H1 (cell line): Measurements from ENCODE around the gene CDX2. TPM values are rescaled to one million over a fixed set of nuclear protein-coding genes. Genes with fewer than 3 reads are reported as not detected.

ENCODE experiments used
- CTCF ChIA-PET: fragments of 300-600 bp; sonication (Branson Sonifier 250); formaldehyde crosslinking; loops from one replicate; lab custom pipeline; 2021; ENCODE audit not compliant: partially characterized antibody; lab: Charles Lee
- POLR2A ChIA-PET: fragments of 300-600 bp; sonication (Branson Sonifier 250); formaldehyde crosslinking; loops from one replicate; lab custom pipeline; 2021; ENCODE audit warnings: inconsistent platforms; ENCODE audit not compliant: partially characterized antibody; lab: Charles Lee
- DNase-seq, 2 experiments: peaks; one replicate each; pipeline versions ENCODE4 v3.0.0 to v3.0.0-alpha.2; 2010 to 2022; ENCODE audit warnings: low spot score in 2 of 2, low read depth in 1 of 2, mixed read lengths in 1 of 2
- FAIRE-seq: peaks from 2 replicates; lab custom pipeline; 2011; peaks lifted over from hg19 to GRCh38; lab: Jason Lieb, UNC
- H2AFZ ChIP-seq: 2 replicates; pipeline ENCODE4 v1.8.1; 2012; ENCODE audit warnings: low read length, inconsistent platforms
- H2AK5ac ChIP-seq: 2 replicates; pipeline ENCODE4 v1.6.1; 2013; ENCODE audit warnings: low read depth, low read length
- H2BK120ac ChIP-seq: replicated peaks from 2 replicates; pipeline ENCODE3; 2013; ENCODE audit warnings: low read depth, low read length, inconsistent platforms
- H2BK12ac ChIP-seq: 2 replicates; pipeline ENCODE4 v1.6.1; 2013; ENCODE audit warnings: low read depth, low read length
- H2BK15ac ChIP-seq: 2 replicates; pipeline ENCODE4 v1.6.1; 2013; ENCODE audit warnings: low read length
- H2BK20ac ChIP-seq: 2 replicates; pipeline ENCODE4 v1.6.1; 2013; ENCODE audit warnings: low read length
- H2BK5ac ChIP-seq: 2 replicates; pipeline ENCODE4 v1.6.1; 2013; ENCODE audit warnings: low read depth, low read length
- H3K14ac ChIP-seq: 2 replicates; pipeline ENCODE4 v1.6.1; 2013; ENCODE audit warnings: inconsistent platforms; ENCODE audit not compliant: insufficient read length
- H3K18ac ChIP-seq: 2 replicates; pipeline ENCODE4 v1.6.1; 2013; ENCODE audit warnings: low read length; ENCODE audit errors: extremely low read depth
- H3K23ac ChIP-seq: 2 replicates; pipeline ENCODE4 v1.6.1; 2013; ENCODE audit warnings: inconsistent platforms; ENCODE audit not compliant: insufficient read length
- H3K23me2 ChIP-seq: 2 replicates; pipeline ENCODE4 v1.6.1; 2013; ENCODE audit warnings: low read depth, low read length
- H3K27ac ChIP-seq: 2 replicates; pipeline ENCODE4 v1.6.1; 2011; ENCODE audit warnings: low read depth, low read length, inconsistent platforms
- H3K27me3 ChIP-seq, 4 experiments: replicated peaks in 1 of 4; 1 replicate in 1 of 4; 2 replicates in 3 of 4; pipeline versions ENCODE4 v1.6.1 to v1.8.1; 2011 to 2013; ENCODE audit warnings: low read length in 3 of 4, mild to moderate bottlenecking in 3 of 4, inconsistent platforms in 2 of 4, mixed read lengths in 2 of 4, moderate library complexity in 1 of 4; ENCODE audit not compliant: control insufficient read depth in 3 of 4, insufficient read depth in 3 of 4; ENCODE audit errors: extremely low read depth in 1 of 4
- H3K36me3 ChIP-seq, 4 experiments: 2 replicates each; pipeline versions ENCODE4 v1.6.1 to v1.8.1; 2011 to 2013; ENCODE audit warnings: mild to moderate bottlenecking in 4 of 4, low read length in 3 of 4, moderate library complexity in 2 of 4, control low read depth in 1 of 4, inconsistent platforms in 1 of 4; ENCODE audit not compliant: insufficient read depth in 4 of 4, control insufficient read depth in 2 of 4
- H3K4ac ChIP-seq: replicated peaks from 2 replicates; pipeline ENCODE3; 2013; ENCODE audit warnings: low read length, low read depth, mixed read lengths, inconsistent platforms; ENCODE audit not compliant: insufficient read length
- H3K4me1 ChIP-seq, 4 experiments: replicated peaks in 1 of 4; 1 replicate in 1 of 4; 2 replicates in 3 of 4; pipeline versions ENCODE4 v1.6.1 to v1.8.1; 2011 to 2013; ENCODE audit warnings: low read length in 3 of 4, inconsistent platforms in 2 of 4, mixed read lengths in 1 of 4; ENCODE audit not compliant: insufficient read depth in 4 of 4, control insufficient read depth in 3 of 4
- H3K4me2 ChIP-seq, 2 experiments: 2 replicates each; pipeline versions ENCODE4 v1.6.1 to v1.8.1; 2011 to 2013; ENCODE audit warnings: low read depth in 2 of 2, low read length in 2 of 2, control low read depth in 1 of 2, inconsistent platforms in 1 of 2, mild to moderate bottlenecking in 1 of 2; ENCODE audit not compliant: insufficient read depth in 1 of 2
- H3K4me3 ChIP-seq, 4 experiments: fragments of 200-600, 300-600 bp in 1 of 4; sonication (generic), shearing (Covaris generic), sonication (Bioruptor Twin) in 1 of 4; 2 replicates each; pipeline versions ENCODE4 v1.5.1 to v1.8.1; 2011 to 2016; ENCODE audit warnings: low read length in 4 of 4, low read depth in 3 of 4, control low read depth in 2 of 4, inconsistent platforms in 2 of 4, mild to moderate bottlenecking in 2 of 4, mixed read lengths in 1 of 4, moderate library complexity in 1 of 4; ENCODE audit not compliant: insufficient read depth in 2 of 4; ENCODE audit errors: extremely low read depth in 1 of 4
- H3K56ac ChIP-seq: replicated peaks from 2 replicates; pipeline ENCODE3; 2013; ENCODE audit warnings: low read depth, mild to moderate bottlenecking, mixed read lengths, low read length, inconsistent platforms; ENCODE audit not compliant: insufficient read length
- H3K79me1 ChIP-seq: 2 replicates; pipeline ENCODE4 v1.6.1; 2013; ENCODE audit warnings: low read depth, low read length, control low read depth
- H3K79me2 ChIP-seq, 2 experiments: 2 replicates each; pipeline versions ENCODE4 v1.6.1 to v1.8.1; 2012 to 2013; ENCODE audit warnings: low read length in 2 of 2, mild to moderate bottlenecking in 2 of 2, inconsistent platforms in 1 of 2; ENCODE audit not compliant: insufficient read depth in 2 of 2, control insufficient read depth in 1 of 2
- H3K9ac ChIP-seq, 4 experiments: replicated peaks in 1 of 4; 1 replicate in 1 of 4; 2 replicates in 3 of 4; pipeline versions ENCODE4 v1.6.1 to v1.8.1; 2011 to 2013; ENCODE audit warnings: low read depth in 3 of 4, low read length in 3 of 4, control low read depth in 2 of 4, mild to moderate bottlenecking in 2 of 4, moderate library complexity in 2 of 4, inconsistent platforms in 1 of 4; ENCODE audit errors: extremely low read depth in 1 of 4
- H3K9me3 ChIP-seq, 2 experiments: 2 replicates each; pipeline versions ENCODE4 v1.6.1 to v1.8.1; 2012 to 2013; ENCODE audit warnings: mild to moderate bottlenecking in 2 of 2, moderate library complexity in 2 of 2, control low read depth in 1 of 2, inconsistent platforms in 1 of 2, low read depth in 1 of 2, low read length in 1 of 2, mixed read lengths in 1 of 2; ENCODE audit not compliant: insufficient read depth in 2 of 2
- H4K20me1 ChIP-seq, 2 experiments: replicated peaks in 1 of 2; 2 replicates each; pipeline versions ENCODE3 to v1.8.1; 2011 to 2013; ENCODE audit warnings: inconsistent platforms in 2 of 2, low read length in 2 of 2, mild to moderate bottlenecking in 1 of 2; ENCODE audit not compliant: insufficient read depth in 2 of 2, control insufficient read depth in 1 of 2
- H4K5ac ChIP-seq: 2 replicates; pipeline ENCODE4 v1.6.1; 2013; ENCODE audit warnings: low read length, low read depth, mixed read lengths, inconsistent platforms; ENCODE audit not compliant: insufficient read length
- H4K8ac ChIP-seq: 2 replicates; pipeline ENCODE4 v1.8.0; 2013; ENCODE audit warnings: mild to moderate bottlenecking, moderate library complexity, low read length, inconsistent platforms; ENCODE audit not compliant: insufficient read depth; ENCODE audit errors: extremely low read depth
- H4K91ac ChIP-seq: replicated peaks from 2 replicates; pipeline ENCODE3; 2013; ENCODE audit warnings: low read length, mixed read lengths, inconsistent platforms; ENCODE audit not compliant: insufficient read length
- MAFK ChIP-seq: IDR thresholded peaks from 2 replicates; pipeline ENCODE4 v1.6.1; 2012; ENCODE audit warnings: low read depth, mild to moderate bottlenecking, improper control_type of control experiment, low read length
- NRF1 ChIP-seq: IDR thresholded peaks from 2 replicates; pipeline ENCODE4 v1.6.1; 2011; ENCODE audit warnings: mild to moderate bottlenecking, low read depth, low read length, improper control_type of control experiment
- POLR2AphosphoS5 ChIP-seq: IDR thresholded peaks from 2 replicates; pipeline ENCODE4 v1.6.1; 2011; ENCODE audit warnings: low read depth, low read length
- RBBP5 ChIP-seq: IDR thresholded peaks from 2 replicates; pipeline ENCODE4 v1.7.1; 2012; ENCODE audit warnings: low read depth, mild to moderate bottlenecking, inconsistent platforms, low read length, moderate library complexity, borderline replicate concordance
- SUZ12 ChIP-seq: fragments of 200-600 bp; sonication (generic); IDR thresholded peaks from 2 replicates; pipeline ENCODE4 v1.6.1; 2012; ENCODE audit warnings: mild to moderate bottlenecking, inconsistent platforms, low read length, moderate library complexity, mixed read lengths
- TBP ChIP-seq: IDR thresholded peaks from 2 replicates; pipeline ENCODE4 v1.6.1; 2011; ENCODE audit warnings: low read depth, low read length, improper control_type of control experiment
- WGBS, 2 experiments: shearing (Covaris generic) in 1 of 2; methylation state at CpG; one replicate each; pipeline versions ENCODE4 v1.1.6 to v1.1.7; 2013 to 2015; ENCODE audit warnings: low lambda C conversion rate in 2 of 2, mixed read lengths in 2 of 2, inconsistent platforms in 1 of 2, low coverage in 1 of 2, missing lambda C conversion rate in 1 of 2; ENCODE audit not compliant: insufficient replicate concordance in 2 of 2, insufficient coverage in 1 of 2, insufficient read length in 1 of 2; ENCODE audit errors: extremely low coverage in 1 of 2, missing lambda C conversion rate in 1 of 2; 5-methylcytosine and 5-hydroxymethylcytosine counted together
- polyA plus RNA-seq, 7 experiments: library from polyadenylated mRNA; depleted of rRNA in 3 of 7; stranded (reverse) in 5 of 7; unstranded in 2 of 7; fragments of >200 nt in 5 of 7; fragments of 200-250 nt in 2 of 7; gene quantifications; 1 replicate in 5 of 7; 2 replicates in 1 of 7; 4 replicates in 1 of 7; pipeline versions ENCODE4 v1.2.1 to v1.2.3, GENCODE V29; 2011 to 2013; ENCODE audit warnings: missing spikeins in 2 of 7, mixed read lengths in 2 of 7
- total RNA-seq: library from RNA; stranded (reverse); fragmentation: NEBNext Ultra II Directional; extraction: Animal tissue kit (Norgen Biotek cat#: 25700); gene quantifications from 2 replicates; pipeline ENCODE4 v1.2.1, GENCODE V29; 2021

The CDX2 gene
- total and polyA plus RNA-seq, 2 of the 8 experiments (the other 6 are each of a cell fraction or from before 2014, with no cell fraction given): 0.09 TPM; not detected in 1

DNA sequence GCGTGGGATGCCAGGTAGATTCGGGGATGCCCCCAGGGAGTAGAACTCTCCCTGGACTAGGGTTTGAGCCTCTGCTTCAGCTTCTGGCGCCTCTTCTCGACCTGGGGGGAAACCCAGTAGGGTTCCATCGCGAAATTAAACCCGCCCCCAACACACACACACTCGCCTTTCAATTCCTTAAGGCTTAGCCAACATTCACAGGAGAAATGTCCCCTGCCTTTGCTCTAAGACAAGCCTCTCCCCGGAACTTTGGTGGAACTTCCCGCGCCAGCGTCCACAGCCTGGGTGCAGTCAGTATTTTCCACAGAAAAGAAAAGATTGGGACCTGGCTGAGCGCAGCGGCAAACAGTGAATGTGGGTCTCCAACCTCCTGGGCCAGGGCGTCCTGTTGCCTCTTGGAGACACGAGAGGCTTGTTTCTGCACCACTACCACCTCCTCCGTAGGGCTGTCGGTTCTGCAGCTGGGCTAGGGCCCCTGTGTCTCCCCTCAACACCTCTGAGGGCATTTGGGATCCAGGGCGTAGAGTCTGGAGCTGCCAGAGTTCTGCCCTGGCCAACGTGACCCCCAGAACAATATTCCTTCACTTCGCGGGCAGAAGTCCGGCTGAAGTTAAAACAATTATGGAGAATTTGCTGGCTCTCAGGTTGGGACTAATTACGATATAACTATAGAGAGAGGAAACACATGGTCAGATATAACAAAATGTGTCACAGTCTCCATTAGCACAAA lies 46.1 kb downstream of the CDX2 start:
- no peaks in the 10 kb centered on the region for H3K9me3 ChIP-seq
- peaks cover 98 to 100% (median 100%) of the 10 kb centered on the region in 4 experiments for H3K27me3 ChIP-seq
- no peak overlapping the region for H4K5ac ChIP-seq
- no peak overlapping the region for H2AFZ ChIP-seq
- H3K23me2 ChIP-seq: no peaks in the 10 kb centered on the region; the same call in 1 of the 2 replicates
- no peak for FAIRE-seq
- ChIA-PET POLR2A (interaction anchor here (1.1 kb wide), 1 partner anchor 43 kb away, joined by 5 read pairs; no protein-coding TSS in a partner anchor), CTCF (interaction anchor here (1.0 to 1.7 kb wide), 4 partner anchors 9 to 95 kb away, joined by 3 to 16 read pairs (median 5); no protein-coding TSS in a partner anchor)
- H2BK120ac ChIP-seq: no peak overlapping the region
- H3K79me2 ChIP-seq: no peaks in the 10 kb centered on the region
- H4K8ac ChIP-seq: no peak overlapping the region
- peaks cover 0 to 31% (median 20%) of the 10 kb centered on the region in 4 experiments; a peak in 5 of 7 replicates for H3K4me1 ChIP-seq
- H3K36me3 ChIP-seq: peaks cover 0 to 14% (median 0%) of the 10 kb centered on the region in 4 experiments; a peak in 1 of 8 replicates
- H3K4me3 ChIP-seq: no peak overlapping the region
- no peak overlapping the region for H3K27ac ChIP-seq
- peaks cover 31 to 51% of the 10 kb centered on the region in 2 experiments for H4K20me1 ChIP-seq
- WGBS, 2 experiments: 13% methylated on average over 24 of the region's 24 CpGs; no CpG with 5 or more reads in 1 of the 2 experiments
- no peak overlapping the region for H3K56ac ChIP-seq
- H2BK12ac ChIP-seq: no peak overlapping the region
- H3K4ac ChIP-seq: no peak overlapping the region
- no peak overlapping the region for H2BK15ac ChIP-seq
- H3K4me2 ChIP-seq: peak overlapping the region in 1 of 2 experiments; percentile 34; a peak in 1 of 4 replicates
- H2BK20ac ChIP-seq: no peak overlapping the region
- no peak overlapping the region for H4K91ac ChIP-seq
- no peaks in the 10 kb centered on the region for H3K79me1 ChIP-seq
- H2BK5ac ChIP-seq: no peak overlapping the region
- no peak overlapping the region for H3K14ac ChIP-seq
- no peak overlapping the region for H3K18ac ChIP-seq
- DNase-seq: no peak
- no peak overlapping the region for H3K23ac ChIP-seq
- H2AK5ac ChIP-seq: no peak overlapping the region
- H3K9ac ChIP-seq: no peak overlapping the region
- peak; percentile 3; the same call in 1 of the 2 replicates for TF ChIP-seq SUZ12
- no peak for TF ChIP-seq POLR2AphosphoS5
- TF ChIP-seq TBP: no peak
- no peak for TF ChIP-seq NRF1
- TF ChIP-seq RBBP5: no peak
- TF ChIP-seq MAFK: no peak
